Cardiac ventricle fibroblast (primary cell): ENCODE results near the gene LINC00632. TPM values are rescaled to one million over a fixed set of nuclear protein-coding genes. Genes with fewer than 3 reads are reported as not detected.

Experiments
- total RNA-seq: library from RNA; depleted of rRNA; stranded (reverse); fragments of >200 nt; gene quantifications from 2 replicates; pipeline ENCODE4 v1.2.3, GENCODE V29; 2015

Gene LINC00632
- 50.2 and 66.7 TPM in 2 replicates for total RNA-seq

GRCh38 chrX:140709421-140709846 is at the start of gene LINC00632:
LINC00632 (plus strand) TSS chrX:140709759.

Other genes with a start within 250 kb of the LINC00632 start
- gene SOX3, start 204.7 kb upstream of the LINC00632 start, total RNA-seq: not detected in 2 replicates